Panc1 (cell line): ENCODE data around the gene ZCCHC7. TPM values are rescaled to one million over a fixed set of nuclear protein-coding genes. Genes with fewer than 3 reads are reported as not detected.

Source experiments
- ATAC-seq: fragments of 200-7000 bp; cut with Tn5 transposase; 2 replicates; pipeline ENCODE4 v1.9.1; 2020; ENCODE audit warnings: mild to moderate bottlenecking, moderate library complexity
- BruUV-seq: library from RNA; stranded (reverse); fragments of 400-500 nt; replicated peaks from 2 replicates; lab custom pipeline; 2021; lab: Mats Ljungman, UMichigan
- CTCF ChIA-PET: fragments of 300-600 bp; sonication (Branson Sonifier 250); formaldehyde crosslinking; loops from one replicate; lab custom pipeline; 2022; ENCODE audit warnings: antibody characterized with exemption; lab: Charles Lee
- POLR2A ChIA-PET: fragments of 300-600 bp; sonication (Branson Sonifier 250); formaldehyde crosslinking; loops from one replicate; lab custom pipeline; 2022; ENCODE audit warnings: antibody characterized with exemption; lab: Charles Lee
- DNase-seq: peaks from one replicate; pipeline ENCODE4 v3.0.0-alpha.2; 2010; ENCODE audit warnings: low read depth, low spot score
- H3K27ac ChIP-seq: 2 replicates; pipeline ENCODE4 v1.5.1; 2011; ENCODE audit warnings: mild to moderate bottlenecking, low read length, inconsistent platforms
- H3K27me3 ChIP-seq: fragments of 200-500 bp; sonication (Bioruptor generic); 2 replicates; pipeline ENCODE4 v1.6.0; 2014; ENCODE audit warnings: low read length, inconsistent platforms; ENCODE audit not compliant: control insufficient read depth, insufficient read depth
- H3K36me3 ChIP-seq: fragments of 200-500 bp; sonication (Bioruptor generic); 2 replicates; pipeline ENCODE4 v1.5.1; 2014; ENCODE audit warnings: inconsistent platforms, mild to moderate bottlenecking, low read length, moderate library complexity; ENCODE audit not compliant: control insufficient read depth, insufficient read depth
- H3K4me1 ChIP-seq: 2 replicates; pipeline ENCODE4 v1.5.1; 2011; ENCODE audit warnings: inconsistent platforms, mild to moderate bottlenecking, low read length, moderate library complexity; ENCODE audit not compliant: control insufficient read depth, insufficient read depth
- H3K4me3 ChIP-seq, 2 experiments: 2 replicates each; pipeline ENCODE4 v1.5.1; 2011 to 2012; ENCODE audit warnings: low read depth in 2 of 2, low read length in 2 of 2, mild to moderate bottlenecking in 2 of 2, inconsistent platforms in 1 of 2, moderate library complexity in 1 of 2
- H3K9me3 ChIP-seq: fragments of 200-500 bp; sonication (Bioruptor generic); 2 replicates; pipeline ENCODE4 v1.5.1; 2014; ENCODE audit warnings: low read depth, mild to moderate bottlenecking, inconsistent platforms, low read length, moderate library complexity; ENCODE audit not compliant: control insufficient read depth, insufficient read depth
- POLR2AphosphoS5 ChIP-seq: IDR thresholded peaks from 2 replicates; pipeline ENCODE4 v1.6.1; 2012; ENCODE audit warnings: mild to moderate bottlenecking, low read depth, low read length, moderate library complexity
- SIN3A ChIP-seq: IDR thresholded peaks from 2 replicates; pipeline ENCODE4 v1.6.1; 2012; ENCODE audit warnings: low read depth, mild to moderate bottlenecking, low read length, moderate library complexity, borderline replicate concordance; ENCODE audit not compliant: insufficient read depth
- TCF7L2 ChIP-seq: IDR thresholded peaks from 2 replicates; pipeline ENCODE4 v1.6.1; 2011; ENCODE audit warnings: mild to moderate bottlenecking, low read depth, low read length, inconsistent platforms
- in situ Hi-C: cut with HindIII; loops from 2 replicates; pipeline ENCODE4 v1.10.0; 2016; ENCODE audit warnings: low sequenced_read_pairs, low pct_unique_long_range_greater_than_20kb
- intact Hi-C: fragments of 100-400 bp; cut with micrococcal nuclease; formaldehyde crosslinking; loops from one replicate; pipeline ENCODE4 v1.10.0; 2022; ENCODE audit not compliant: unreplicated experiment
- total RNA-seq: library from RNA; stranded (reverse); gene quantifications from one replicate; pipeline ENCODE4 v1.2.1, GENCODE V29; 2021; ENCODE audit not compliant: unreplicated experiment
- TF ChIP-seq, protein P1 (sequence below), 2 experiments: IDR thresholded peaks; 2 replicates each; pipeline ENCODE4 v1.6.1; 2011 to 2012; ENCODE audit warnings: low read depth in 2 of 2, control low read depth in 1 of 2, low read length in 1 of 2, mild to moderate bottlenecking in 1 of 2, moderate library complexity in 1 of 2; ENCODE audit not compliant: insufficient read depth in 1 of 2
- TF ChIP-seq, protein P2 (sequence below): fragments of 450-650 bp; IDR thresholded peaks from 2 replicates; pipeline ENCODE4 v1.5.1; 2017; ENCODE audit warnings: mild to moderate bottlenecking

The ZCCHC7 gene
- total RNA-seq, 1 experiment from 2014 or later: 43.7 TPM

DNA sequence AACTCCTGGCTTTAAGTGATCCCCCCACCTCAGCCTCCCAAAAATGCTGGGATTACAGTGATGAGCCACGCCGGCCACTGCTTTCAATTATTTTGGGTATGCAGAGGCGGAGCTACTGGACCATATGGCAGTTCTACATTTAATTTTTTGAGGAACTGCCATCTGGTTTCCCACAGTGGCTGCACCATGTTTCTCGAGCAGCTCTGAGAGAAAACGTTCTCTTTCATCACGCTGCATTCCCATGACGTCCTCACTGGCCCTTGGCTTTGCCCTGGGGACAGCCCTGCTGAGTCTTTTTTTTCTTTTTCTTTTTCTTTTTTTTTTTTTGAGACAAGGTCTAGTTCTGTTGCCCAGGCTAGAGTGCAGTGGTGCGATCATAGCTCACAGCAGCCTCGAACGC, 266.6 kb downstream of the ZCCHC7 start:
- Histone ChIP-seq H3K4me1 (no peaks in the 10 kb centered on the region), H3K27me3 (no peaks in the 10 kb centered on the region), H3K27ac (no peak overlapping the region), H3K36me3 (no peaks in the 10 kb centered on the region), H3K4me3 (no peak overlapping the region), H3K9me3 (no peaks in the 10 kb centered on the region)
- DNase-seq (no peak), ATAC-seq (no peak)
- intact Hi-C loops: no loop called here
- in situ Hi-C loops: no loop called here
- no TSS peak for BruUV-seq
- ChIA-PET POLR2A (no interaction called here), CTCF (interaction anchor here (0.5 to 0.7 kb wide), 3 partner anchors 19 to 1197 kb away, joined by 8 to 10 read pairs (median 8); partner anchors contain the start of gene CLTA)
- TF ChIP-seq TCF7L2: no peak
- TF ChIP-seq, protein P1, sequence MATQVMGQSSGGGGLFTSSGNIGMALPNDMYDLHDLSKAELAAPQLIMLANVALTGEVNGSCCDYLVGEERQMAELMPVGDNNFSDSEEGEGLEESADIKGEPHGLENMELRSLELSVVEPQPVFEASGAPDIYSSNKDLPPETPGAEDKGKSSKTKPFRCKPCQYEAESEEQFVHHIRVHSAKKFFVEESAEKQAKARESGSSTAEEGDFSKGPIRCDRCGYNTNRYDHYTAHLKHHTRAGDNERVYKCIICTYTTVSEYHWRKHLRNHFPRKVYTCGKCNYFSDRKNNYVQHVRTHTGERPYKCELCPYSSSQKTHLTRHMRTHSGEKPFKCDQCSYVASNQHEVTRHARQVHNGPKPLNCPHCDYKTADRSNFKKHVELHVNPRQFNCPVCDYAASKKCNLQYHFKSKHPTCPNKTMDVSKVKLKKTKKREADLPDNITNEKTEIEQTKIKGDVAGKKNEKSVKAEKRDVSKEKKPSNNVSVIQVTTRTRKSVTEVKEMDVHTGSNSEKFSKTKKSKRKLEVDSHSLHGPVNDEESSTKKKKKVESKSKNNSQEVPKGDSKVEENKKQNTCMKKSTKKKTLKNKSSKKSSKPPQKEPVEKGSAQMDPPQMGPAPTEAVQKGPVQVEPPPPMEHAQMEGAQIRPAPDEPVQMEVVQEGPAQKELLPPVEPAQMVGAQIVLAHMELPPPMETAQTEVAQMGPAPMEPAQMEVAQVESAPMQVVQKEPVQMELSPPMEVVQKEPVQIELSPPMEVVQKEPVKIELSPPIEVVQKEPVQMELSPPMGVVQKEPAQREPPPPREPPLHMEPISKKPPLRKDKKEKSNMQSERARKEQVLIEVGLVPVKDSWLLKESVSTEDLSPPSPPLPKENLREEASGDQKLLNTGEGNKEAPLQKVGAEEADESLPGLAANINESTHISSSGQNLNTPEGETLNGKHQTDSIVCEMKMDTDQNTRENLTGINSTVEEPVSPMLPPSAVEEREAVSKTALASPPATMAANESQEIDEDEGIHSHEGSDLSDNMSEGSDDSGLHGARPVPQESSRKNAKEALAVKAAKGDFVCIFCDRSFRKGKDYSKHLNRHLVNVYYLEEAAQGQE (IDR thresholded peaks at IDR 0.05; ENCODE audit: insufficient read depth in 1 of 2, low read depth in 2 of 2, low read length in 1 of 2): no peak
- TF ChIP-seq, protein P2, sequence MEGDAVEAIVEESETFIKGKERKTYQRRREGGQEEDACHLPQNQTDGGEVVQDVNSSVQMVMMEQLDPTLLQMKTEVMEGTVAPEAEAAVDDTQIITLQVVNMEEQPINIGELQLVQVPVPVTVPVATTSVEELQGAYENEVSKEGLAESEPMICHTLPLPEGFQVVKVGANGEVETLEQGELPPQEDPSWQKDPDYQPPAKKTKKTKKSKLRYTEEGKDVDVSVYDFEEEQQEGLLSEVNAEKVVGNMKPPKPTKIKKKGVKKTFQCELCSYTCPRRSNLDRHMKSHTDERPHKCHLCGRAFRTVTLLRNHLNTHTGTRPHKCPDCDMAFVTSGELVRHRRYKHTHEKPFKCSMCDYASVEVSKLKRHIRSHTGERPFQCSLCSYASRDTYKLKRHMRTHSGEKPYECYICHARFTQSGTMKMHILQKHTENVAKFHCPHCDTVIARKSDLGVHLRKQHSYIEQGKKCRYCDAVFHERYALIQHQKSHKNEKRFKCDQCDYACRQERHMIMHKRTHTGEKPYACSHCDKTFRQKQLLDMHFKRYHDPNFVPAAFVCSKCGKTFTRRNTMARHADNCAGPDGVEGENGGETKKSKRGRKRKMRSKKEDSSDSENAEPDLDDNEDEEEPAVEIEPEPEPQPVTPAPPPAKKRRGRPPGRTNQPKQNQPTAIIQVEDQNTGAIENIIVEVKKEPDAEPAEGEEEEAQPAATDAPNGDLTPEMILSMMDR: no peak
- TF ChIP-seq POLR2AphosphoS5: no peak
- no peak for TF ChIP-seq SIN3A

DNA sequence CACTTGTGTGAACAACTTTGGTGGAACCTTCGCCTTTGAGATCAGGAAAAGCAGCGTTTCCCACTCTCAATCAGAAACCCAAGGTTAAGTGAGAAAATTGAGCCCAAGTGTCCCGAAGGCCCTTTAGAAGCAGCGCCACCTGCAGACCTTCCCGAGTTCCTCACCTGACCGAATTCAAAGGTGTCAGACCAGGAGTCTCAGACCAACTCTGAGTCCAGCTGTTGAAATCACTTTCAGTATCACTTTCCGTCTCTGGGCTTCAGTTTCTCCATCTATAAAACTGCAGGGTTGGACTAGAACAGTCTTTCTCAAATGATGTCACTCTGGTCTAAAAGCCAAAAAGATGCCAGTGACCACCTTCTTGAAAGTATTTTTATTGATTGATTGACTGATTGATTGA, 270.4 kb downstream of the ZCCHC7 start:
- ChIA-PET CTCF (no interaction called here), POLR2A (no interaction called here)
- no peak for ATAC-seq
- no peak overlapping the region for H3K27ac ChIP-seq
- H3K4me1 ChIP-seq: peaks cover 3% of the 10 kb centered on the region; the same call in 1 of the 2 replicates
- TF ChIP-seq POLR2AphosphoS5: no peak
- TF ChIP-seq SIN3A: no peak
- no peak for TF ChIP-seq TCF7L2
- TF ChIP-seq, protein P2: no peak
- TF ChIP-seq, protein P1 (IDR thresholded peaks at IDR 0.05; ENCODE audit: insufficient read depth in 1 of 2, low read depth in 2 of 2, low read length in 1 of 2): no peak
- no peak overlapping the region for H3K4me3 ChIP-seq
- intact Hi-C loops (loop anchor here (10.0 kb wide), 1 partner anchor 516 kb away; no protein-coding TSS in a partner anchor), in situ Hi-C loops (no loop called here)
- H3K27me3 ChIP-seq: no peaks in the 10 kb centered on the region; the same call in 1 of the 2 replicates
- no peaks in the 10 kb centered on the region for H3K36me3 ChIP-seq
- DNase-seq: no peak
- no TSS peak for BruUV-seq
- H3K9me3 ChIP-seq: no peaks in the 10 kb centered on the region
